Left lung (tissue), 10 donors: Measurements from ENCODE around the gene RIT1. TPM values are rescaled to one million over a fixed set of nuclear protein-coding genes. Genes with fewer than 3 reads are reported as not detected.
"Not testable (repeated sequence)": the region's sequence is repeated elsewhere in the genome, so short reads cannot be mapped to it uniquely, and the experiment has no call there.

Source experiments
- ATAC-seq: fragments of 200-7000 bp; cut with Tn5 transposase; one replicate; pipeline ENCODE4 v1.9.1; 2020; ENCODE audit warnings: moderate library complexity
- DNase-seq, 4 donors: peaks; one replicate each; pipeline ENCODE4 v3.0.0-alpha.2; 2013 to 2020
- H3K27ac ChIP-seq, 2 donors: fragments of 200-600 bp; sonication (generic) in 1 of 2; one replicate each; pipeline versions ENCODE4 v1.5.0 to v1.8.0; 2020 to 2021
- H3K27me3 ChIP-seq, 2 donors: fragments of 200-600 bp; sonication (generic) in 1 of 2; one replicate each; pipeline versions ENCODE4 v1.5.0 to v1.8.0; 2020 to 2021
- H3K36me3 ChIP-seq, 2 donors: fragments of 200-600 bp; sonication (generic) in 1 of 2; one replicate each; pipeline versions ENCODE4 v1.5.0 to v1.8.0; 2020 to 2021
- H3K4me1 ChIP-seq, 2 donors: fragments of 200-600 bp; one replicate each; pipeline ENCODE4 v1.8.0; 2021
- H3K4me3 ChIP-seq, 2 donors: fragments of 200-600 bp; sonication (generic) in 1 of 2; one replicate each; pipeline versions ENCODE4 v1.5.0 to v1.8.0; 2020 to 2021; ENCODE audit warnings: mild to moderate bottlenecking in 1 of 2
- H3K9me3 ChIP-seq, 2 donors: fragments of 200-600 bp; sonication (generic) in 1 of 2; one replicate each; pipeline versions ENCODE4 v1.5.0 to v1.8.0; 2020 to 2021
- CTCF ChIP-seq, 2 donors: fragments of 200-600 bp; sonication (generic) in 1 of 2; IDR thresholded peaks; one replicate each; pipeline versions ENCODE4 v1.5.0 to v1.8.0; 2021; ENCODE audit warnings: antibody characterized with exemption in 2 of 2
- intact Hi-C, 2 donors: fragments of 100-400 bp; cut with DNase I; formaldehyde crosslinking; loops; one replicate each; pipeline versions ENCODE4 v1.11.2 to v1.14.2; 2022
- polyA plus RNA-seq, 6 donors: library from polyadenylated mRNA; unstranded; fragments of 120-200 nt; gene quantifications; one replicate each; pipeline ENCODE4 v1.2.1, GENCODE V29; 2013; ENCODE audit not compliant: insufficient read length in 6 of 6
- total RNA-seq, 2 donors: library from RNA; stranded (reverse); fragmentation: NEBNext Ultra II Directional; extraction: Animal tissue kit (Norgen Biotek cat#: 25700); gene quantifications; one replicate each; pipeline ENCODE4 v1.2.1, GENCODE V29; 2021
- donor health status: DM: no; HTN: yes; CAD: no.
- donor health status: DM: no; HTN: no; CAD: no.

Gene RIT1
- total and polyA plus RNA-seq, 8 donors: 40.8 to 55.9 (median 49.1) TPM

DNA sequence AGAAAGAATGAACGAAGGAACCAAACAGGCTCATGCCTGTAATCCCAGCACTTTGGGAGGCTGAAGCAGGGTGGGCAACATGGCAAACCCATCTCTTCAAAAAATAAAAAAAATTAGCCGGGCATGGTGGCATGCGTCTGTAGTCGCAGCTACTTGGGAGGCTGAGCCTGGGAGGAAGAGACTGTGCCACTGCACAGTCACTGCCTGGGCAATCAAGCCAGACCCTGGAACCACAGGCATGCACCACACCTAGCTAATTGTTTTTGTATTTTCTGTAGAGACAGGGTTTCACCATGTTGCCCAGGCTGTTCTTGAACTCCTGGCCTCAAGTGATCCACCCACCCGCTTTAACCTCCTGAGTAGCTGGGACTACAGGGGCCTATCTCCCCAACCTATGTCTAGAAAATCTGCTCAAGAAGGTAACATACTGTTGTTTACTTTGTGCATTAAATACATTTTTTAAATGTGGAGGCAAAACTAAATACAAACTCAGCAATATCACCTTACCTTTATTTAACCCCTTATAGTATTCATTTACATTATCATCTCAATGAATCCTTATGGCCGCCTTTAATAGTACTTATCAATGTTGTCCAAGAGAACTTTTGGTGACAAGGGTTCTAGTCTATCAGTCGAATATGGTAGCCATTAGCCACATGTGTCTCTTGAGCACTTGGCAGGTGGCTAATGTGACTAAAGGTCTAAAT is 20.3 kb upstream of the RIT1 start:
- TF ChIP-seq CTCF (IDR thresholded peaks at IDR 0.05): no peak
- H3K27me3 ChIP-seq: no peaks in the 10 kb centered on the region
- H3K4me3 ChIP-seq: peak overlapping the region in 1 of 2 donors; percentile 80
- no peak for DNase-seq
- H3K9me3 ChIP-seq: no peaks in the 10 kb centered on the region
- intact Hi-C loops: no loop called here
- ATAC-seq: no peak
- peaks cover 0 to 70% of the 10 kb centered on the region in 2 donors for H3K36me3 ChIP-seq
- peaks cover 26 to 54% of the 10 kb centered on the region in 2 donors for H3K4me1 ChIP-seq
- H3K27ac ChIP-seq: no peak overlapping the region

- DNase-seq, H3K9me3 ChIP-seq, H3K27me3 ChIP-seq, intact Hi-C loops, H3K27ac ChIP-seq, ATAC-seq: not testable (repeated sequence)
- Histone ChIP-seq H3K36me3 (peaks cover 0 to 78% of the 10 kb centered on the region in 2 donors), H3K4me1 (peaks cover 26 to 54% of the 10 kb centered on the region in 2 donors), H3K4me3 (peak overlapping the region in 1 of 2 donors; percentile 80)
Measured at GRCh38 chr1:155930725-155931124, 19.6 kb upstream of the RIT1 start.

DNA sequence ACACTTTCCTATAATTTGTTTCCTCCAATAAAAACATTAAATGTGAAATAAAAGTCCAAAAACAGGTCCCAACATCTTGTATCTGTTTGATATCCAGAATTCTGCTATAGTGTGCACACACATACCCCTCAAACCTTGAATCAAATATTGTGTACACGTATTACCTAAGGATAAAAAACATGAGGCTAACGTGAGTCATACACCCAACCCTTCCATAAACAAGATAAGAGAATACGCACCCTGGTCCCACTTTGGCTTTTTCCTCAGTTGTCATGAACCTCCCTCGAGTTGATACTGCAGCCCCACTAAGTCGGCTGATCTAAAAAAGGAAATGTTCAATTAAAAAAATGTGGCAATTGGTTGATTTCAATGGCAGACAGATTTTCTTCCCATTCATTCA is 17.9 kb upstream of the RIT1 start:
- no peak for TF ChIP-seq CTCF (IDR thresholded peaks at IDR 0.05)
- H3K9me3 ChIP-seq: no peaks in the 10 kb centered on the region
- ATAC-seq (no peak), DNase-seq (no peak)
- peaks cover 26 to 47% of the 10 kb centered on the region in 2 donors for H3K4me1 ChIP-seq
- H3K4me3 ChIP-seq: no peak overlapping the region
- no peaks in the 10 kb centered on the region for H3K27me3 ChIP-seq
- H3K36me3 ChIP-seq: peaks cover 0 to 95% of the 10 kb centered on the region in 2 donors
- intact Hi-C loops: no loop called here
- H3K27ac ChIP-seq: no peak overlapping the region

DNA sequence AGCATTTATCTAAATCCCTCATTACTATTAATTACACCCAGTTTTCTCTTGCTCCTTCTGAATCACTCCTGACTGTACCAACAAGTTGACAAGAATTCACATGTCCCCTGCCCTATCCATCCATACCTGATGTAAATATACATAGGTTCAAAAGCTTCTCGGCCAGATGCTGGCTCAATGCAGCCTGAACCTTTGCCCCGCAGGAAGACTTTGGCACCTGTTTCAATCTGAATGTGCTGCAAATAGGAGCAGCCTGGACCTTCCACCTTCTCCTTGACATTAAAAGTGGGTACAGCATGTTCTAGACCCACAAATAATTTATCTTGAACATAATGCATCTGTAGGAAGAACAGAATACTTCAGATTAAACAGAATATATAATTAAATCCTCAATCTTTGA is 14.4 kb upstream of the RIT1 start:
- Histone ChIP-seq H3K36me3 (peaks cover 9 to 99% of the 10 kb centered on the region in 2 donors), H3K27me3 (no peaks in the 10 kb centered on the region), H3K4me1 (peaks cover 3 to 13% of the 10 kb centered on the region in 2 donors), H3K9me3 (no peaks in the 10 kb centered on the region), H3K27ac (no peak overlapping the region), H3K4me3 (no peak overlapping the region)
- intact Hi-C loops: no loop called here
- DNase-seq: no peak
- no peak for ATAC-seq
- no peak for TF ChIP-seq CTCF (IDR thresholded peaks at IDR 0.05)

DNA sequence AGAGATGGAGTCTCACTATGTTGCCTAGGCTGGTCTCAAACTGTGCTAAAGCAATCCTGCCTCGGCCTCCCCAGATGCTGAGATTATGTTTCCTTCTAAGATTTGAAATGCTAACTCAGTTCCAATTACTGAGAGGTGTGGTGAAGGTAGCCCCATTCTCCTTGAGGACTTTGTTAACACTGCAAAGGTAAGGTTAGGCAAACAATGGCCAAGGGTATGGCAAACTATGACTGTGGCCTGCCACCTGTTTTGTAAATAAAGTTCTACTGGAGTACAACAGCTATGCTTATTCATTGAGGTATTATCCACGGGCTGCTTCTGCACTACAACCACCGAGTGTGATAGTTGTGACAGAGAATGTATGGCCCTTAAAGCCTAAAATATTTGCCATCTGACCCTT is 9.6 kb upstream of the RIT1 start:
- intact Hi-C loops: no loop called here

More for the DNA sequence above, 9.6 kb upstream of the RIT1 start:
- H3K36me3 ChIP-seq: peaks cover 9 to 100% of the 10 kb centered on the region in 2 donors
- H3K4me1 ChIP-seq: no peaks in the 10 kb centered on the region
- ATAC-seq (peak; percentile 25), DNase-seq (no peak)
- no peak for TF ChIP-seq CTCF (IDR thresholded peaks at IDR 0.05)
- H3K4me3 ChIP-seq: no peak overlapping the region
- H3K27me3 ChIP-seq: no peaks in the 10 kb centered on the region
- H3K9me3 ChIP-seq: no peaks in the 10 kb centered on the region
- no peak overlapping the region for H3K27ac ChIP-seq
